ENCODE results near the gene FRAS1.

FRAS1 gene

GRCh38 chr4:78165758-78166157 is 108.6 kb downstream of the FRAS1 start:
- TF ChIP-seq CTCF (IDR thresholded peaks at IDR 0.05; ENCODE audit: borderline replicate concordance, control extremely low read depth, extremely low read depth, insufficient read depth, missing control alignments), result no peak
- in situ Hi-C loops (cut with MboI; ENCODE audit: low sequenced_read_pairs, unreplicated experiment), result no loop called here
- no peak for DNase-seq (ENCODE audit: low spot score)

- no peak for TF ChIP-seq CTCF (IDR thresholded peaks at IDR 0.05; ENCODE audit: borderline replicate concordance, control extremely low read depth, extremely low read depth, insufficient read depth, missing control alignments)
- in situ Hi-C loops (cut with MboI; ENCODE audit: low sequenced_read_pairs, unreplicated experiment), result no loop called here
- no peak for DNase-seq (ENCODE audit: low spot score)
These were observed 109.5 kb downstream of the FRAS1 start for GRCh38 chr4:78166622-78167021.

GRCh38 chr4:78167510-78167909 is 110.4 kb downstream of the FRAS1 start:
- no peak for TF ChIP-seq CTCF (IDR thresholded peaks at IDR 0.05; ENCODE audit: borderline replicate concordance, control extremely low read depth, extremely low read depth, insufficient read depth, missing control alignments)
- DNase-seq (ENCODE audit: low spot score), result no peak
- in situ Hi-C loops (cut with MboI; ENCODE audit: low sequenced_read_pairs, unreplicated experiment), result no loop called here

GRCh38 chr4:78168029-78168428 is 110.9 kb downstream of the FRAS1 start:
- in situ Hi-C loops (cut with MboI; ENCODE audit: low sequenced_read_pairs, unreplicated experiment), result no loop called here
- DNase-seq (ENCODE audit: low spot score), result no peak
- no peak for TF ChIP-seq CTCF (IDR thresholded peaks at IDR 0.05; ENCODE audit: borderline replicate concordance, control extremely low read depth, extremely low read depth, insufficient read depth, missing control alignments)

GRCh38 chr4:78169728-78170127 is 112.6 kb downstream of the FRAS1 start:
- in situ Hi-C loops (cut with MboI; ENCODE audit: low sequenced_read_pairs, unreplicated experiment), result no loop called here

GRCh38 chr4:78171482-78171881 is 114.4 kb downstream of the FRAS1 start:
- TF ChIP-seq CTCF (IDR thresholded peaks at IDR 0.05; ENCODE audit: borderline replicate concordance, control extremely low read depth, extremely low read depth, insufficient read depth, missing control alignments), result no peak
- DNase-seq (ENCODE audit: low spot score), result no peak
- in situ Hi-C loops (cut with MboI; ENCODE audit: low sequenced_read_pairs, unreplicated experiment), result no loop called here

More at GRCh38 chr4:78169728-78170127, 112.6 kb downstream of the FRAS1 start:
- no peak for TF ChIP-seq CTCF (IDR thresholded peaks at IDR 0.05; ENCODE audit: borderline replicate concordance, control extremely low read depth, extremely low read depth, insufficient read depth, missing control alignments)
- DNase-seq (ENCODE audit: low spot score), result no peak

GRCh38 chr4:78174891-78175290 is 117.8 kb downstream of the FRAS1 start:
- no peak for DNase-seq (ENCODE audit: low spot score)
- in situ Hi-C loops (cut with MboI; ENCODE audit: low sequenced_read_pairs, unreplicated experiment), result no loop called here
- no peak for TF ChIP-seq CTCF (IDR thresholded peaks at IDR 0.05; ENCODE audit: borderline replicate concordance, control extremely low read depth, extremely low read depth, insufficient read depth, missing control alignments)

All from GM13976 (cell line).